ENCODE data around the gene HAPSTR1.

Gene HAPSTR1

GRCh38 chr16:9096416-9096952 lies 5.0 kb downstream of the HAPSTR1 start:
- no peak for DNase-seq (ENCODE audit: low read depth in 2 of 2)

GRCh38 chr16:9097266-9098219 lies 6.1 kb downstream of the HAPSTR1 start:
- DNase-seq (ENCODE audit: low read depth in 2 of 2), result no peak

- DNase-seq (ENCODE audit: low read depth in 2 of 2), result no peak
Observed at GRCh38 chr16:9098377-9099090, 7.1 kb downstream of the HAPSTR1 start.

- DNase-seq (ENCODE audit: low read depth in 2 of 2), result no peak
Observed at GRCh38 chr16:9099131-9099625, 7.7 kb downstream of the HAPSTR1 start.

- DNase-seq (ENCODE audit: low read depth in 2 of 2), result no peak
Observed at GRCh38 chr16:9102379-9102778, 10.9 kb downstream of the HAPSTR1 start.

GRCh38 chr16:9102943-9103342 lies 11.5 kb downstream of the HAPSTR1 start:
- DNase-seq (ENCODE audit: low read depth in 2 of 2), result no peak

GRCh38 chr16:9103546-9103945 lies 12.1 kb downstream of the HAPSTR1 start:
- DNase-seq (ENCODE audit: low read depth in 2 of 2), result no peak

GRCh38 chr16:9105189-9105588 lies 13.7 kb downstream of the HAPSTR1 start:
- DNase-seq (ENCODE audit: low read depth in 2 of 2), result no peak

- DNase-seq (ENCODE audit: low read depth in 2 of 2), result no peak
Observed at GRCh38 chr16:9107025-9107970, 15.9 kb downstream of the HAPSTR1 start.

- no peak for DNase-seq (ENCODE audit: low read depth in 2 of 2)
Observed at GRCh38 chr16:9109255-9109654, 17.8 kb downstream of the HAPSTR1 start.

- DNase-seq (ENCODE audit: low read depth in 2 of 2), result no peak
Observed at GRCh38 chr16:9112166-9112843, 20.9 kb downstream of the HAPSTR1 start.

- no peak for DNase-seq (ENCODE audit: low read depth in 2 of 2)
Observed at GRCh38 chr16:9112844-9113186, 21.4 kb downstream of the HAPSTR1 start.

GRCh38 chr16:9113707-9114106 lies 22.3 kb downstream of the HAPSTR1 start:
- no peak for DNase-seq (ENCODE audit: low read depth in 2 of 2)

- no peak for DNase-seq (ENCODE audit: low read depth in 2 of 2)
Observed at GRCh38 chr16:9114112-9114511, 22.7 kb downstream of the HAPSTR1 start.

GRCh38 chr16:9114842-9115241 lies 23.4 kb downstream of the HAPSTR1 start:
- no peak for DNase-seq (ENCODE audit: low read depth in 2 of 2)

- no peak for DNase-seq (ENCODE audit: low read depth in 2 of 2)
Observed at GRCh38 chr16:9115277-9115676, 23.8 kb downstream of the HAPSTR1 start.

GRCh38 chr16:9116141-9116540 lies 24.7 kb downstream of the HAPSTR1 start:
- DNase-seq (ENCODE audit: low read depth in 2 of 2), result no peak

- no peak for DNase-seq (ENCODE audit: low read depth in 2 of 2)
Observed at GRCh38 chr16:9118170-9118569, 26.7 kb downstream of the HAPSTR1 start.

- no peak for DNase-seq (ENCODE audit: low read depth in 2 of 2)
Observed at GRCh38 chr16:9119795-9120194, 28.4 kb downstream of the HAPSTR1 start.

GRCh38 chr16:9122342-9122741 lies 30.9 kb downstream of the HAPSTR1 start:
- DNase-seq (ENCODE audit: low read depth in 2 of 2), result no peak

- no peak for DNase-seq (ENCODE audit: low read depth in 2 of 2)
Observed at GRCh38 chr16:9122969-9123368, 31.5 kb downstream of the HAPSTR1 start.

Measured in stimulated activated CD8-positive, alpha-beta memory T cell treated with anti-CD3 and anti-CD28 coated beads, Interleukin-2, amount 100 ng/mL, for 1 hour (primary cell).